Colonic mucosa (tissue), 4 donors: ENCODE results near the gene COMMD9. TPM values are rescaled to one million over a fixed set of nuclear protein-coding genes. Genes with fewer than 3 reads are reported as not detected.

Experiments used
- DNase-seq: peaks from one replicate; pipeline ENCODE4 v3.0.0-alpha.2; 2020
- H3K27ac ChIP-seq: fragments of 200-600 bp; one replicate; pipeline ENCODE4 v1.8.0; 2021
- H3K27me3 ChIP-seq: fragments of 200-600 bp; one replicate; pipeline ENCODE4 v1.8.0; 2021
- H3K36me3 ChIP-seq: fragments of 200-600 bp; one replicate; pipeline ENCODE4 v1.8.0; 2021
- H3K4me1 ChIP-seq: fragments of 200-600 bp; one replicate; pipeline ENCODE4 v1.8.0; 2021; ENCODE audit warnings: mild to moderate bottlenecking
- H3K4me3 ChIP-seq: fragments of 200-600 bp; one replicate; pipeline ENCODE4 v1.8.0; 2021
- H3K9ac ChIP-seq, 2 donors: one replicate each; pipeline ENCODE4 v1.7.0; 2013; ENCODE audit warnings: control low read depth in 2 of 2, low read depth in 2 of 2, low read length in 2 of 2
- H3K9me3 ChIP-seq: fragments of 200-600 bp; one replicate; pipeline ENCODE4 v1.8.0; 2021
- intact Hi-C: fragments of 100-400 bp; cut with DNase I; formaldehyde crosslinking; loops from one replicate; pipeline ENCODE4 v1.14.1; 2022
- total RNA-seq, 2 donors: library from RNA; stranded (reverse); fragmentation: NEBNext Ultra II Directional in 1 of 2; extraction: Animal tissue kit (Norgen Biotek cat#: 25700) in 1 of 2; gene quantifications; one replicate each; pipeline ENCODE4 v1.2.1, GENCODE V29; 2021
- TF ChIP-seq, protein P1 (sequence below): fragments of 200-600 bp; IDR thresholded peaks from one replicate; pipeline ENCODE4 v1.8.0; 2022; ENCODE audit warnings: antibody characterized with exemption, mild to moderate bottlenecking
- donor health status: healthy.
- donor health status: DM: no; HTN: no; CAD: no.
- donor health status: DM: no; HTN: no; CAD: no.

COMMD9 gene
- total RNA-seq, 2 donors from 2014 or later: 40.6 to 55.9 TPM

DNA sequence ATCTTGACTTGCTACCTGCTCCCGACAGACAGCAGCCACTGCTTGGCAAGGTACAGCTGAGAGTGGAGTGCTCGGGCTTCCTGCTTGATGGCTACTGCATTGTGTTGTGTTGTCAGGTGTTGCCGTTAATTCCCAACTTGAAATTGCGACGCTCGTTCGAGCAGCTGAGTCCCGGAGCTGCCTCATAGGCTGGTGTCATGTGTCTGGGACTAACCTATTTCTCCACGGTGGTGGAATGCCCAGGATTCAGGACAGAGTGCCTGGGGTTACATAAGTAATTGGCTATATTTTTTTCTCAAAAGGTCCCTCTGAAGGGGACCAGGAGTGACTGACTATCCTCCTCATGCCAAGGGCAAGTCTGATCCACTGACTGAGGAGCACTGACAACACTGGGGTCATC lies 18.5 kb downstream of the COMMD9 start:
- Histone ChIP-seq H3K27ac (no peak overlapping the region), H3K27me3 (no peaks in the 10 kb centered on the region), H3K9ac (no peak overlapping the region), H3K36me3 (peaks cover 9% of the 10 kb centered on the region), H3K4me3 (no peak overlapping the region), H3K4me1 (no peaks in the 10 kb centered on the region), H3K9me3 (no peaks in the 10 kb centered on the region)
- intact Hi-C loops: no loop called here
- DNase-seq: peak; percentile 3
- TF ChIP-seq, protein P1, sequence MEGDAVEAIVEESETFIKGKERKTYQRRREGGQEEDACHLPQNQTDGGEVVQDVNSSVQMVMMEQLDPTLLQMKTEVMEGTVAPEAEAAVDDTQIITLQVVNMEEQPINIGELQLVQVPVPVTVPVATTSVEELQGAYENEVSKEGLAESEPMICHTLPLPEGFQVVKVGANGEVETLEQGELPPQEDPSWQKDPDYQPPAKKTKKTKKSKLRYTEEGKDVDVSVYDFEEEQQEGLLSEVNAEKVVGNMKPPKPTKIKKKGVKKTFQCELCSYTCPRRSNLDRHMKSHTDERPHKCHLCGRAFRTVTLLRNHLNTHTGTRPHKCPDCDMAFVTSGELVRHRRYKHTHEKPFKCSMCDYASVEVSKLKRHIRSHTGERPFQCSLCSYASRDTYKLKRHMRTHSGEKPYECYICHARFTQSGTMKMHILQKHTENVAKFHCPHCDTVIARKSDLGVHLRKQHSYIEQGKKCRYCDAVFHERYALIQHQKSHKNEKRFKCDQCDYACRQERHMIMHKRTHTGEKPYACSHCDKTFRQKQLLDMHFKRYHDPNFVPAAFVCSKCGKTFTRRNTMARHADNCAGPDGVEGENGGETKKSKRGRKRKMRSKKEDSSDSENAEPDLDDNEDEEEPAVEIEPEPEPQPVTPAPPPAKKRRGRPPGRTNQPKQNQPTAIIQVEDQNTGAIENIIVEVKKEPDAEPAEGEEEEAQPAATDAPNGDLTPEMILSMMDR: no peak

DNA sequence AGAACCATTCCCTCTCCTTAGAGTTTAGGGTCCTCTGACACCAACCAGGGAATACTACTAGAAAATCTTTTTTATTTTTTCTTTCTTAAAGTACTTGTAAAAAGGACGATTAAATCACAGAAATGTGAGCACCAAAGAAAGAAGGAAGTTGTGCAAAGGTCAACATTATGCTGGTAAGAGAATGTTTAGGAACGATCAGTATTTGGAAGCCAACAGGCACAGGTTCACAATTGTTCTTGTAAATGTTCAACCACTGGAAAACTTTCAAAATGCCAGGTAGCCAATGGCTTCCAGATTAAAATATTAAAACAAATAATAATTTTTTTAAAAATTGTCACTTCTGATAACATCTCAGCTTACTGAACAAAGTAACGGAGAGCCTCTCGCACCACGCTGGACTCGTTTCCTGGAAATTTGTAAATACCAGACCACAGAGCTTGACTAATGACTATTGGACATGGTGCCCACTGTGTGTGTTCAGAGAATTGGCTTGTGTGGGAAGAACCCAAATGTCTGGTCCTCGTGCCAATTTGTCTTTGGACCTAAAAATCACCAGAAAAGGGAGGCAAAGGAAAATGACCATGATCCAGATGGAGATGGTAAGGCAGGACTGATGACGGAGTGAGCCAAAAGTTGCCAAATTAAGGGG lies 20.8 kb downstream of the COMMD9 start:
- no peaks in the 10 kb centered on the region for H3K4me1 ChIP-seq
- H3K9ac ChIP-seq: no peak overlapping the region
- intact Hi-C loops: loop anchor here (10.0 kb wide), 2 partner anchors 224 to 784 kb away; no protein-coding TSS in a partner anchor
- TF ChIP-seq, protein P1: no peak
- H3K27ac ChIP-seq: no peak overlapping the region
- no peak overlapping the region for H3K4me3 ChIP-seq
- no peaks in the 10 kb centered on the region for H3K27me3 ChIP-seq
- no peaks in the 10 kb centered on the region for H3K9me3 ChIP-seq
- no peak for DNase-seq
- H3K36me3 ChIP-seq: no peaks in the 10 kb centered on the region

DNA sequence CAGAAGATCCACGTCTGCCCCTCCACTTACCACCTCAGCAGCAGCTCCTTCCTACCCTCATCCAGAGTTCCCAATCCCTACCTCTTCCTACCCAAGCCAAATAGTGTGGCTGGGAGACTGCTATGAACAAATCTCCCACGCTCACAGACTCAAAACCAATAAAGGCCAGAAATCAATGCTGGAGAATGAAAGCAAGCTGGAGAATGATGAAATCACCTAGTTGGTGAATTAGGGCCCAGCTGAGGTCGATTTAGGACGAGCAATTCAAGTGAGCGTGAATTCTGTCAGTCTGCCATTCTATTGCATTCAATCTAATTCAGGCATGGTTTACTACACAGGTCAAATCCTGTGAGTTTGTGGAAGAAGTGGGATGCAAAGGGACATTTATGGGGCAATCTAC lies 22.5 kb downstream of the COMMD9 start:
- Histone ChIP-seq H3K9ac (no peak overlapping the region), H3K4me1 (no peaks in the 10 kb centered on the region), H3K36me3 (no peaks in the 10 kb centered on the region), H3K9me3 (no peaks in the 10 kb centered on the region), H3K4me3 (no peak overlapping the region), H3K27me3 (no peaks in the 10 kb centered on the region), H3K27ac (no peak overlapping the region)
- intact Hi-C loops: loop anchor here (10.0 kb wide), 2 partner anchors 222 to 782 kb away; no protein-coding TSS in a partner anchor
- peak; percentile 1 for DNase-seq
- TF ChIP-seq, protein P1: no peak

DNA sequence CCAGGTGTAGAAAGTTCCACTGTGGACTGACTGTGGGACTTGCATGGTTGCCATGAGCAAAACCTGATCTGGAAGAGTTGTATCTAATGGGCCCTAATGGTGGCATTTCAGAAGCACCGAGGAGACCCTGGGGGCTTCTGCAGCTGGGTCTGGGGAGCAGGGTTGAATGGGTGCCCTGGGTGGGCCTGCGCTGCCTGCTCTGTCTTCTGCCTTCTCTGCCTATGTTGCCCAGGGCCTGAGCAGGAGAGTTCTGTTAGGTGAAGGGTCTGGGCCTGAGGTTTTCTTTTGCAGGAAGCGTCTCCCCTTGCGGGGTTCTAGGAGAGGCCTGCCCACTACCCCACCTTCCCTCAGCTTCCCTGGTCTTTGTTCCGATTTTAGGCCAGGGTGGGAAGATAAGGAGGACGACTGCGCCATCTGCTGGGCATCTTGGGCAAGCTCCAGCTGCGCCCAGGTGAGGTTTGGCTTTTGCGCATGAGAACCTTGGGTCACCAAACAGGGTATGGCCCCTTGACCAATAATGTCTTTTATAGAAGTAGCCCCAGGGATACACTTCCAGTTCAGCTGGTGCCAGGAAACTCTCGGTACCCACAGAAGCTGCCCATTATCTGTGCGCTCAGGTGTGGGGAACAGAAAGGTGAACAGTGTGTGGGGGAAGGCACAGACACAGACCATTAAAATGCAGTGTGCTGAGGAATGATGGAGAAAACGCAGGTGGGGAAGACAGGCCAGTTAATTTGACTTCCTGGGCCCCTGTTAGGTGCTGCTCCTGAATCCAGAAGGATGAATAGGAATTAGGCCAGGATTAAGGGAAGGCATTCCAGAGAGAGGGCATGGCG lies 23.2 kb downstream of the COMMD9 start:
- Histone ChIP-seq H3K27ac (no peak overlapping the region), H3K27me3 (no peaks in the 10 kb centered on the region), H3K36me3 (no peaks in the 10 kb centered on the region), H3K9ac (no peak overlapping the region), H3K4me3 (no peak overlapping the region), H3K4me1 (no peaks in the 10 kb centered on the region), H3K9me3 (no peaks in the 10 kb centered on the region)
- DNase-seq: peak; percentile 52
- TF ChIP-seq, protein P1: peak; percentile 66
- intact Hi-C loops: loop anchor here (2.0 to 10.0 kb wide), 3 partner anchors 221 to 781 kb away; no protein-coding TSS in a partner anchor

- Histone ChIP-seq H3K27ac (no peak overlapping the region), H3K9ac (no peak overlapping the region), H3K9me3 (no peaks in the 10 kb centered on the region), H3K4me1 (no peaks in the 10 kb centered on the region), H3K36me3 (no peaks in the 10 kb centered on the region), H3K4me3 (no peak overlapping the region), H3K27me3 (no peaks in the 10 kb centered on the region)
- no peak for DNase-seq
- TF ChIP-seq, protein P1: no peak
- intact Hi-C loops: loop anchor here (2.0 to 10.0 kb wide), 3 partner anchors 220 to 780 kb away; no protein-coding TSS in a partner anchor
These were observed 24.3 kb downstream of the COMMD9 start for GRCh38 chr11:36264973-36265344.
